NT2/D1 (cell line): ENCODE results near the gene LLGL2.

Experiments
- YY1 ChIP-seq: IDR thresholded peaks from 2 replicates; pipeline ENCODE4 v1.6.1; 2011; ENCODE audit not compliant: insufficient read length, insufficient read depth
- ZNF274 ChIP-seq: IDR thresholded peaks from 2 replicates; pipeline ENCODE4 v1.6.1; 2011; ENCODE audit warnings: mild to moderate bottlenecking, low read depth, low read length

GRCh38 chr17:75590849-75591721, 65.6 kb downstream of the LLGL2 start:
- TF ChIP-seq YY1 (no peak), ZNF274 (no peak)
